ENCODE measurements around the gene RAD54L. TPM values are rescaled to one million over a fixed set of nuclear protein-coding genes. Genes with fewer than 3 reads are reported as not detected.

Gene RAD54L
- total RNA-seq, 1 experiment from 2014 or later = 28.9 TPM

DNA sequence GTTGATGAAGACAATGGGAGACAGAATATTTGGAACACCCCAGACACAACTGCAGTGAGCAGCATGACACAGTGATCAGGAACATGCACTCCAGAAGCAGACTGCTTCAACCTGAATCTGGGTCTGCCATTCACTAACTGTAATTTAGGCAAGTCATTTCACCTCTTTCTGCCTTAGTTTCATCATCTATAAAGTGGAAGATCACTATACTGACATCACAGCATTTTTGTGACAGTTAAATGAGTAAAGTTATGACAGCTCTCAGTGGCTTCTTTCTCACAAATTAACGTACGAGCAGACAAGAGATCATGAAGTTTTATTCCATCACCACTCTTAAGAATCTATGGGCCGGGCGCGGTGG is 41.6 kb downstream of the RAD54L start:
- POLR2A ChIA-PET = no interaction called here

More for the DNA sequence above, 41.6 kb downstream of the RAD54L start:
- H3K9ac ChIP-seq (ENCODE audit: low read length) = no peak overlapping the region
- ChIA-PET CTCF (no interaction called here), RAD21 (ENCODE audit: low non-redundant PET in 1 of 2, low total read pairs in 2 of 2, uncharacterized antibody in 2 of 2, unreplicated experiment in 2 of 2) (no interaction called here)
- ATAC-seq = no peak
- H3K9me2 ChIP-seq (ENCODE audit: insufficient read depth) = no peaks in the 10 kb centered on the region
- H3K27me3 ChIP-seq (ENCODE audit: insufficient read depth, low read length) = no peaks in the 10 kb centered on the region
- no peak overlapping the region for H2AFZ ChIP-seq (ENCODE audit: low read depth, low read length, poor library complexity, severe bottlenecking)
- BruUV-seq (replicated peaks) = no TSS peak
- no peak overlapping the region for H3K4me2 ChIP-seq (ENCODE audit: low read length)
- H4K20me1 ChIP-seq (ENCODE audit: insufficient read depth) = no peaks in the 10 kb centered on the region
- H3K79me2 ChIP-seq (ENCODE audit: insufficient read depth, low read length) = no peaks in the 10 kb centered on the region
- DNase-seq (ENCODE audit: low read depth, low spot score) = no peak
- intact Hi-C loops (cut with micrococcal nuclease) = no loop called here
- TF ChIP-seq ZBTB33 (IDR thresholded peaks at IDR 0.05; ENCODE audit: extremely low read depth, insufficient replicate concordance, low read length) = no peak
- no peak for TF ChIP-seq CEBPB (IDR thresholded peaks at IDR 0.05; ENCODE audit: low read depth)
- no peak for TF ChIP-seq SP1 (IDR thresholded peaks at IDR 0.05; ENCODE audit: low read depth)
- no peak for TF ChIP-seq FOSL1 (IDR thresholded peaks at IDR 0.05; ENCODE audit: low read depth)
- TF ChIP-seq, protein P1, sequence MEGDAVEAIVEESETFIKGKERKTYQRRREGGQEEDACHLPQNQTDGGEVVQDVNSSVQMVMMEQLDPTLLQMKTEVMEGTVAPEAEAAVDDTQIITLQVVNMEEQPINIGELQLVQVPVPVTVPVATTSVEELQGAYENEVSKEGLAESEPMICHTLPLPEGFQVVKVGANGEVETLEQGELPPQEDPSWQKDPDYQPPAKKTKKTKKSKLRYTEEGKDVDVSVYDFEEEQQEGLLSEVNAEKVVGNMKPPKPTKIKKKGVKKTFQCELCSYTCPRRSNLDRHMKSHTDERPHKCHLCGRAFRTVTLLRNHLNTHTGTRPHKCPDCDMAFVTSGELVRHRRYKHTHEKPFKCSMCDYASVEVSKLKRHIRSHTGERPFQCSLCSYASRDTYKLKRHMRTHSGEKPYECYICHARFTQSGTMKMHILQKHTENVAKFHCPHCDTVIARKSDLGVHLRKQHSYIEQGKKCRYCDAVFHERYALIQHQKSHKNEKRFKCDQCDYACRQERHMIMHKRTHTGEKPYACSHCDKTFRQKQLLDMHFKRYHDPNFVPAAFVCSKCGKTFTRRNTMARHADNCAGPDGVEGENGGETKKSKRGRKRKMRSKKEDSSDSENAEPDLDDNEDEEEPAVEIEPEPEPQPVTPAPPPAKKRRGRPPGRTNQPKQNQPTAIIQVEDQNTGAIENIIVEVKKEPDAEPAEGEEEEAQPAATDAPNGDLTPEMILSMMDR (IDR thresholded peaks at IDR 0.05 in 2 of 3, conservative IDR thresholded peaks at IDR 0.05 in 1 of 3; ENCODE audit: borderline replicate concordance in 1 of 3, insufficient read depth in 1 of 3, low read depth in 2 of 3, low read length in 2 of 3) = no peak
- no peak for TF ChIP-seq YY1 (IDR thresholded peaks at IDR 0.05; ENCODE audit: extremely low read depth, insufficient replicate concordance, low read depth, low read length)
- no peak for TF ChIP-seq SRF (IDR thresholded peaks at IDR 0.05; ENCODE audit: low read depth)
- no peaks in the 10 kb centered on the region for H3K9me3 ChIP-seq (ENCODE audit: control insufficient read depth in 1 of 2, insufficient read depth in 1 of 2, low read depth in 1 of 2, low read length in 2 of 2)
- peaks cover 0 to 1% of the 10 kb centered on the region in 2 experiments; a peak in 2 of 4 replicates for H3K36me3 ChIP-seq (ENCODE audit: control insufficient read depth in 1 of 2, insufficient read depth in 2 of 2, low read length in 2 of 2)
- no peak overlapping the region for H3K27ac ChIP-seq (ENCODE audit: low read depth, low read length)
- no peak overlapping the region for H3K4me3 ChIP-seq (replicated peaks in 1 of 2; ENCODE audit: low read depth in 1 of 2, low read length in 2 of 2)
- no peaks in the 10 kb centered on the region for H3K4me1 ChIP-seq (ENCODE audit: control insufficient read depth in 1 of 2, insufficient read depth in 2 of 2, low read length in 2 of 2)

All from HCT116 (cell line).